Astrocyte (in vitro differentiated cells and primary cell): ENCODE results near the gene DAZAP1. TPM values are rescaled to one million over a fixed set of nuclear protein-coding genes. Genes with fewer than 3 reads are reported as not detected.

ENCODE experiments used
- DNase-seq: peaks from one replicate; pipeline ENCODE4 v3.0.0-alpha.2; 2010; ENCODE audit warnings: low read depth
- FAIRE-seq: peaks from 2 replicates; lab custom pipeline; 2011; peaks lifted over from hg19 to GRCh38; lab: Jason Lieb, UNC
- H2AFZ ChIP-seq: 2 replicates; pipeline ENCODE4 v1.6.0; 2012; ENCODE audit warnings: low read depth, low read length, inconsistent platforms
- H3K27ac ChIP-seq: 2 replicates; pipeline ENCODE4 v1.5.1; 2011; ENCODE audit warnings: low read depth, low read length, inconsistent platforms
- H3K27me3 ChIP-seq: 2 replicates; pipeline ENCODE4 v1.6.0; 2011; ENCODE audit warnings: low read length, inconsistent platforms; ENCODE audit not compliant: insufficient read depth
- H3K36me3 ChIP-seq: 2 replicates; pipeline ENCODE4 v1.5.1; 2011; ENCODE audit warnings: low read length, inconsistent platforms; ENCODE audit not compliant: insufficient read depth
- H3K4me1 ChIP-seq: 2 replicates; pipeline ENCODE4 v1.5.1; 2011; ENCODE audit warnings: low read length, inconsistent platforms; ENCODE audit not compliant: insufficient read depth
- H3K4me2 ChIP-seq: 2 replicates; pipeline ENCODE4 v1.6.0; 2012; ENCODE audit warnings: low read length, inconsistent platforms
- H3K4me3 ChIP-seq: 2 replicates; pipeline ENCODE4 v1.5.1; 2011; ENCODE audit warnings: low read depth, mild to moderate bottlenecking, low read length, inconsistent platforms; ENCODE audit not compliant: insufficient read depth
- H3K79me2 ChIP-seq: 2 replicates; pipeline ENCODE4 v1.6.0; 2012; ENCODE audit warnings: mild to moderate bottlenecking, low read length, inconsistent platforms; ENCODE audit not compliant: insufficient read depth
- H3K9ac ChIP-seq: 2 replicates; pipeline ENCODE4 v1.6.0; 2012; ENCODE audit warnings: mild to moderate bottlenecking, low read length, inconsistent platforms
- H3K9me3 ChIP-seq: 2 replicates; pipeline ENCODE4 v1.5.1; 2012; ENCODE audit warnings: low read depth, mild to moderate bottlenecking, low read length, inconsistent platforms; ENCODE audit not compliant: insufficient read depth
- H4K20me1 ChIP-seq: 2 replicates; pipeline ENCODE4 v1.6.0; 2012; ENCODE audit warnings: low read length, inconsistent platforms; ENCODE audit not compliant: insufficient read depth
- H3K27ac Mint-ChIP-seq: one replicate; pipeline ENCODE4 v1.8.0; 2021; ENCODE audit warnings: mild to moderate bottlenecking, mixed read lengths; ENCODE audit not compliant: unreplicated experiment
- H3K27me3 Mint-ChIP-seq: one replicate; pipeline ENCODE4 v1.8.0; 2021; ENCODE audit warnings: low read depth, mixed read lengths; ENCODE audit not compliant: unreplicated experiment
- H3K36me3 Mint-ChIP-seq: one replicate; pipeline ENCODE4 v1.8.0; 2021; ENCODE audit warnings: low read depth, mixed read lengths; ENCODE audit not compliant: unreplicated experiment
- H3K4me1 Mint-ChIP-seq: one replicate; pipeline ENCODE4 v1.8.0; 2021; ENCODE audit warnings: low read depth, mixed read lengths; ENCODE audit not compliant: unreplicated experiment
- H3K4me3 Mint-ChIP-seq: one replicate; pipeline ENCODE4 v1.8.0; 2021; ENCODE audit warnings: mild to moderate bottlenecking, moderate library complexity, mixed read lengths; ENCODE audit not compliant: unreplicated experiment
- H3K9me3 Mint-ChIP-seq: one replicate; pipeline ENCODE4 v1.8.0; 2021; ENCODE audit warnings: mild to moderate bottlenecking, mixed read lengths; ENCODE audit not compliant: unreplicated experiment
- EZH2 ChIP-seq: IDR thresholded peaks from 2 replicates; pipeline ENCODE4 v1.6.1; 2012; ENCODE audit warnings: mild to moderate bottlenecking, low read length, inconsistent platforms; ENCODE audit not compliant: insufficient read depth
- total RNA-seq: library from RNA; stranded (reverse); gene quantifications from 2 replicates; pipeline ENCODE4 v1.2.1, GENCODE V29; 2021
- TF ChIP-seq, protein P1 (sequence below): IDR thresholded peaks from 2 replicates; pipeline ENCODE4 v1.5.1; 2011; ENCODE audit warnings: low read depth, mild to moderate bottlenecking, inconsistent platforms, low read length, moderate library complexity; ENCODE audit not compliant: insufficient read depth

Gene DAZAP1
- total RNA-seq, 1 donor from 2014 or later, result 108 TPM

DNA sequence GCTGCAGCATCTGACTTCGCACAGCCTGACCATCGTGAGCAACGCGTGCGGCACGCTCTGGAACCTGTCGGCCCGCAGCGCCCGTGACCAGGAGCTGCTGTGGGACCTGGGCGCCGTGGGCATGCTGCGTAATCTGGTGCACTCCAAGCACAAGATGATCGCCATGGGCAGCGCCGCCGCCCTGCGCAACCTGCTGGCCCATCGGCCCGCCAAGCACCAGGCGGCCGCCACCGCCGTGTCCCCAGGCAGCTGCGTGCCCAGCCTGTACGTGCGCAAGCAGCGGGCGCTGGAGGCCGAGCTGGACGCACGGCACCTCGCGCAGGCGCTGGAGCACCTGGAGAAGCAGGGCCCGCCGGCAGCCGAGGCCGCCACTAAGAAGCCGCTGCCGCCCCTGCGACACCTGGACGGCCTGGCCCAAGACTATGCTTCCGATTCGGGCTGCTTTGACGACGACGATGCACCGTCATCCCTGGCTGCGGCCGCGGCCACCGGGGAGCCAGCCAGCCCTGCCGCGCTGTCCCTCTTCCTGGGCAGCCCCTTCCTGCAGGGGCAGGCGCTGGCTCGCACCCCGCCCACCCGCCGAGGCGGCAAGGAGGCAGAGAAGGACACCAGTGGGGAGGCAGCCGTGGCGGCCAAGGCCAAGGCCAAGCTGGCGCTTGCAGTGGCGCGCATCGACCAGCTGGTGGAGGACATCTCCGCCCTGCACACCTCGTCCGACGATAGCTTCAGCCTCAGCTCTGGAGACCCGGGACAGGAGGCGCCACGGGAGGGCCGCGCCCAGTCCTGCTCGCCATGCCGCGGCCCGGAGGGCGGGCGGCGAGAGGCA lies 58.0 kb downstream of the DAZAP1 start:
- Mint-ChIP-seq H3K9me3 (no peaks in the 10 kb centered on the region), H3K27ac (no peak overlapping the region), H3K27me3 (peaks cover 4% of the 10 kb centered on the region), H3K4me1 (no peaks in the 10 kb centered on the region), H3K36me3 (no peaks in the 10 kb centered on the region), H3K4me3 (no peak overlapping the region)
- Histone ChIP-seq H3K36me3 (no peaks in the 10 kb centered on the region), H4K20me1 (peaks cover 3% of the 10 kb centered on the region), H3K27me3 (no peaks in the 10 kb centered on the region), H3K4me3 (no peak overlapping the region), H3K27ac (no peak overlapping the region), H3K4me2 (no peak overlapping the region), H2AFZ (no peak overlapping the region), H3K9ac (no peak overlapping the region), H3K79me2 (no peaks in the 10 kb centered on the region), H3K4me1 (no peaks in the 10 kb centered on the region), H3K9me3 (no peaks in the 10 kb centered on the region)
- TF ChIP-seq, protein P1, sequence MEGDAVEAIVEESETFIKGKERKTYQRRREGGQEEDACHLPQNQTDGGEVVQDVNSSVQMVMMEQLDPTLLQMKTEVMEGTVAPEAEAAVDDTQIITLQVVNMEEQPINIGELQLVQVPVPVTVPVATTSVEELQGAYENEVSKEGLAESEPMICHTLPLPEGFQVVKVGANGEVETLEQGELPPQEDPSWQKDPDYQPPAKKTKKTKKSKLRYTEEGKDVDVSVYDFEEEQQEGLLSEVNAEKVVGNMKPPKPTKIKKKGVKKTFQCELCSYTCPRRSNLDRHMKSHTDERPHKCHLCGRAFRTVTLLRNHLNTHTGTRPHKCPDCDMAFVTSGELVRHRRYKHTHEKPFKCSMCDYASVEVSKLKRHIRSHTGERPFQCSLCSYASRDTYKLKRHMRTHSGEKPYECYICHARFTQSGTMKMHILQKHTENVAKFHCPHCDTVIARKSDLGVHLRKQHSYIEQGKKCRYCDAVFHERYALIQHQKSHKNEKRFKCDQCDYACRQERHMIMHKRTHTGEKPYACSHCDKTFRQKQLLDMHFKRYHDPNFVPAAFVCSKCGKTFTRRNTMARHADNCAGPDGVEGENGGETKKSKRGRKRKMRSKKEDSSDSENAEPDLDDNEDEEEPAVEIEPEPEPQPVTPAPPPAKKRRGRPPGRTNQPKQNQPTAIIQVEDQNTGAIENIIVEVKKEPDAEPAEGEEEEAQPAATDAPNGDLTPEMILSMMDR, result no peak
- FAIRE-seq (no peak), DNase-seq (no peak)

DNA sequence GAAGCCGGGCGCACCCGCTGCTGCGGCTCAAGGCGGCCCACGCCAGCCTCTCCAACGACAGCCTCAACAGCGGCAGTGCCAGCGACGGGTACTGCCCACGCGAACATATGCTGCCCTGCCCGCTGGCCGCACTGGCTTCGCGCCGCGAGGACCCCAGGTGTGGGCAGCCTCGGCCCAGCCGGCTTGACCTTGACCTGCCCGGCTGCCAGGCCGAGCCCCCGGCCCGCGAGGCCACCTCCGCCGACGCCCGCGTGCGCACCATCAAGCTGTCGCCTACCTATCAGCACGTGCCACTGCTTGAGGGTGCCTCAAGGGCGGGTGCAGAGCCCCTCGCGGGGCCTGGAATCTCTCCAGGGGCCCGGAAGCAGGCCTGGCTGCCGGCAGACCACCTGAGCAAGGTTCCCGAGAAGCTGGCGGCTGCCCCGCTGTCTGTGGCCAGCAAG lies 58.7 kb downstream of the DAZAP1 start:
- Histone ChIP-seq H3K9me3 (no peaks in the 10 kb centered on the region), H3K79me2 (no peaks in the 10 kb centered on the region), H4K20me1 (peaks cover 7% of the 10 kb centered on the region), H2AFZ (no peak overlapping the region), H3K4me2 (no peak overlapping the region), H3K4me1 (peaks cover 5% of the 10 kb centered on the region), H3K9ac (no peak overlapping the region), H3K27me3 (peaks cover 1% of the 10 kb centered on the region), H3K27ac (no peak overlapping the region), H3K4me3 (no peak overlapping the region), H3K36me3 (no peaks in the 10 kb centered on the region)
- H3K4me1 Mint-ChIP-seq, result no peaks in the 10 kb centered on the region
- H3K27me3 Mint-ChIP-seq, result peaks cover 4% of the 10 kb centered on the region
- H3K4me3 Mint-ChIP-seq, result no peak overlapping the region
- no peak for FAIRE-seq
- no peak overlapping the region for H3K27ac Mint-ChIP-seq
- TF ChIP-seq, protein P1, result no peak
- TF ChIP-seq EZH2, result no peak
- H3K9me3 Mint-ChIP-seq, result no peaks in the 10 kb centered on the region
- DNase-seq, result no peak
- H3K36me3 Mint-ChIP-seq, result no peaks in the 10 kb centered on the region
